DND-41 (cell line): ENCODE measurements around the gene TMEM214.
"Not testable (repeated sequence)": the region's sequence is repeated elsewhere in the genome, so short reads cannot be mapped to it uniquely, and the experiment has no call there.

Experiments used
- CTCF ChIP-seq: IDR thresholded peaks from 2 replicates; pipeline ENCODE4 v1.5.1; 2012; ENCODE audit warnings: borderline replicate concordance, low read length, moderate library complexity, mild to moderate bottlenecking; ENCODE audit not compliant: poor library complexity, severe bottlenecking; ENCODE audit errors: extremely low read depth
- EZH2 ChIP-seq: IDR thresholded peaks from 3 replicates; pipeline ENCODE4 v1.6.1; 2012; ENCODE audit warnings: borderline replicate concordance, low read depth, mild to moderate bottlenecking, moderate library complexity, low read length, inconsistent platforms; ENCODE audit not compliant: severe bottlenecking

GRCh38 chr2:27075566-27075871 lies 42.8 kb downstream of the TMEM214 start:
- not testable (repeated sequence) for TF ChIP-seq CTCF, EZH2
